Transverse colon (tissue), 4 donors: ENCODE measurements around the gene PPP2R1B.

Experiments used
- CTCF ChIP-seq, 5 experiments: fragments of 200-600 bp in 3 of 5; fragments of 450-650 bp in 2 of 5; sonication (generic) in 3 of 5; IDR thresholded peaks; 1 replicate in 2 of 5; 2 replicates in 3 of 5; pipeline ENCODE4 v1.5.1; 2016 to 2017; ENCODE audit warnings: antibody characterized with exemption in 5 of 5, inconsistent platforms in 3 of 5, mild to moderate bottlenecking in 2 of 5, moderate library complexity in 1 of 5
- EP300 ChIP-seq: sonication (generic); formaldehyde crosslinking; IDR thresholded peaks from one replicate; pipeline ENCODE4 v1.6.1; 2017; ENCODE audit warnings: antibody characterized with exemption, low read depth
- POLR2A ChIP-seq: fragments of 450-650 bp; IDR thresholded peaks from one replicate; pipeline ENCODE4 v1.6.1; 2016; ENCODE audit warnings: antibody characterized with exemption, mild to moderate bottlenecking, moderate library complexity
- POLR2AphosphoS5 ChIP-seq, 3 donors: sonication (generic); formaldehyde crosslinking; IDR thresholded peaks; one replicate each; pipeline ENCODE4 v1.6.1; 2016; ENCODE audit warnings: antibody characterized with exemption in 3 of 3

GRCh38 chr11:111745719-111746504 lies 20.3 kb downstream of the PPP2R1B start:
- TF ChIP-seq CTCF (IDR thresholded peaks at IDR 0.05) (no peak), POLR2A (no peak), EP300 (no peak), POLR2AphosphoS5 (IDR thresholded peaks at IDR 0.05) (no peak)
